NCI-H2196 treated with DMSO at 0.1 percent for 48 hours (cell line): ENCODE results near the gene WDR74.
"Not testable (repeated sequence)": the region's sequence is repeated elsewhere in the genome, so short reads cannot be mapped to it uniquely, and the experiment has no call there.

Experiments used
- DNase-seq: peaks from one replicate; lab custom pipeline; 2025; ENCODE audit not compliant: unreplicated experiment; lab: John Stamatoyannopoulos, UW

The WDR74 gene

DNA sequence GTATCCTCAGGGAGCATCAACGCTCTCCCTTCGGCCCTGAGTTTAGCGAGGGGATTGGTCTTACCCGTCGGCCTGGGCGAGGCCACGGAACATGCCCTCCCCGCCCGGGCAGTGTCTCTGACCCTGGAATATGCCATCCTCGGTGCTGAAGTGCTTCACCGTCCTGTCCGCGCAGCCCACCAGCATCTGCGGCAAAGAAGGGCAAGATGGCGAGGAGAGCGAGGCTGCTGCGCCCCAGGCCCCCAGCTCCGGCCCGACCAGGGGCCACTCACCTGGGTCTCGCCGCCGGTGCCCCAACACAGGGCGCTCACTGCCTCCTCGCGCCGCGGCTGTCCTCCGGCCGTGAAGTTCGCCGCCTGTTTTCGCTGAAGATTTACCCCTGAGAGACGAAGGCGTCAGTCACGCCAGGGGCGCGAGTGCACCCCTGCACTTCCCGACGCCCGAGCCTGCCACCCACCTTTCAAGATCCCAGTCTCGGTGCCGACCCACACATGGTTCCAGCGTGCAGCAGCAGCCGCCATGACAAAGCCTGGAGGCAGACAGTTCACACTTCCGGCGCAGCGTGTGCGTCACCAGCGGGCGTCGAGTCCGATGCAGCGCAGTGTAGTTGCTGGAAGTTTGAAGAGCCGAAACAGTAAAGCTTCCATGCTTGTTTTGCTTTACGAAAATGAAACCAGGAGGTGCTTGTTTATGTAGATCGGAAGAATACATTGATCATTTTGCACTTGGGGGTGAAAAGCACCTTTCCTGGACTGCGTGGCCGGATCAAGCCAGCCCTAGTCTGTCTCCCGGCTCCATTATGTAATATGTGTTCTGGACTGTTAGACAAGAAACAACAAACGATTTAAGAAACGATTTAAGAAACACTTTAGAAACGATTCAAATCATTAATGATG lies at the start of gene WDR74:
Gene WDR74, minus strand, starts transcription at position 541 of the 896 bp plus-strand sequence. Its CDS starts 20 bp downstream, at position 521.
- DNase-seq = peak; percentile 78

DNA sequence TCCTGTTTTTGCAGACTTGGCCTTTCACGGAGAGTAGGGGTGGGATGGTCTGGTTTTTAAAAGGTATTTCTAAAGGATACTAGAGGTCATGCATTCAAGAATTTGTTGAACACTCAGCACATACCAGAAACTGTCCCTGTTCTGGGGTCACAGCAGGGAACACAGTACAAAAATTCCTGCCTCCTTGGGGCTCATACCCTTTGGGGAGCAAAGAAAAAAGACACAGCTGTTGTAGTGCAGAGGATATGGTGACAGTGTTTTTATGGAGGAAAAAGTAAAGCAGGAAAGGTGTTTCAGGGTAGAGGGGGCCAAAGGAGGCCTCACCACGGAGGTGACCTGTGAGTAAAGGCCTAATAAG lies 49.7 kb upstream of the WDR74 start:
- DNase-seq = no peak

GRCh38 chr11:62888406-62888805 lies 49.0 kb upstream of the WDR74 start:
- no peak for DNase-seq

GRCh38 chr11:62885137-62885750 lies 45.9 kb upstream of the WDR74 start:
- no peak for DNase-seq

GRCh38 chr11:62883673-62884072 lies 44.3 kb upstream of the WDR74 start:
- DNase-seq = no peak

DNA sequence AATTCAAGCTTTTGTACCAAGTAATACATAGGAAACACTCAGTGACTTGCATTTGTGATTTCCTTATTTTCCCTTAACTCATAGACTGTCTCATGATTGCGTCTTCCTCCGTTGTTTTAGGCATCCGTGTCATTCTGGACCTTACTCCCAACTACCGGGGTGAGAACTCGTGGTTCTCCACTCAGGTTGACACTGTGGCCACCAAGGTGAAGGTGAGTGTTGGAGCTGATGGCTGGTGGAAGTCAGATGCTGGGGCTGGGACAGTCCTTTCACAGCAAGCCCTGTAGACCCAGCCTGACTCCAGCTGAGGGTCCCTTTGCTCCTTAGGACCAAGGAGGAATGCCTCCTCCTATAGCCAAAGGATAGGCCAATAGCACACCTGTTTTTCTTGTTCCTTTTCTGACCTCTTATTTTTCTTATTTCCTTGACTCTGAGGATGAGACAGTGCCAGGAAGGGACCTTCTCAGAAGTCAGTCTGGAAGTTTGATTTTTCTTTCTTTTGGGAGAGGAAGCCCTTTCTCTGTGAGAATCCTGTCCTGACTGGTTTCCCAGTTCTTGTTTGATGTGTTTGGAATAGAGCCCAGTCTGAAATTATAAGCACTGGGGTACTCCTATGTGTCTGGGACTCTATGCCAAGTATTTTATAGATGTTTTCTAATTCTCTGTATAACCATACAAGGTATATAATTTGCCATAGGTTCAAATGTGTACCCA lies 43.6 kb upstream of the WDR74 start:
- no peak for DNase-seq

DNA sequence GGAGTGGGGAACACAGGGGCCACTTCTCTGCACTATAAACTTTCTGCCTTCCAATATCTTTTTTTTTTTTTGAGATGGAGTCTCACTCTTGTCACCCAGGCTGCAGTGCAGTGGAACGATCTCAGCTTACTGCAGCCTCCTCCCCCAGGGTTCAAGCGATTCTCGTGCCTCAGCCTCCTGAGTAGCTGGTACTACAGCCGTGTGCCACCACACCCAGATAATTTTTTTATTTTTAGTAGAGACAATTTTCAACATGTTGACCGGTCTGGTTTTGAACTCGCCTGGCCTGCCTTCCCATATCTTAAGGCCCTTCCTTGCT lies 43.0 kb upstream of the WDR74 start:
- no peak for DNase-seq

- DNase-seq = peak; percentile 92
Measured at GRCh38 chr11:62881579-62882430, 42.4 kb upstream of the WDR74 start.

DNA sequence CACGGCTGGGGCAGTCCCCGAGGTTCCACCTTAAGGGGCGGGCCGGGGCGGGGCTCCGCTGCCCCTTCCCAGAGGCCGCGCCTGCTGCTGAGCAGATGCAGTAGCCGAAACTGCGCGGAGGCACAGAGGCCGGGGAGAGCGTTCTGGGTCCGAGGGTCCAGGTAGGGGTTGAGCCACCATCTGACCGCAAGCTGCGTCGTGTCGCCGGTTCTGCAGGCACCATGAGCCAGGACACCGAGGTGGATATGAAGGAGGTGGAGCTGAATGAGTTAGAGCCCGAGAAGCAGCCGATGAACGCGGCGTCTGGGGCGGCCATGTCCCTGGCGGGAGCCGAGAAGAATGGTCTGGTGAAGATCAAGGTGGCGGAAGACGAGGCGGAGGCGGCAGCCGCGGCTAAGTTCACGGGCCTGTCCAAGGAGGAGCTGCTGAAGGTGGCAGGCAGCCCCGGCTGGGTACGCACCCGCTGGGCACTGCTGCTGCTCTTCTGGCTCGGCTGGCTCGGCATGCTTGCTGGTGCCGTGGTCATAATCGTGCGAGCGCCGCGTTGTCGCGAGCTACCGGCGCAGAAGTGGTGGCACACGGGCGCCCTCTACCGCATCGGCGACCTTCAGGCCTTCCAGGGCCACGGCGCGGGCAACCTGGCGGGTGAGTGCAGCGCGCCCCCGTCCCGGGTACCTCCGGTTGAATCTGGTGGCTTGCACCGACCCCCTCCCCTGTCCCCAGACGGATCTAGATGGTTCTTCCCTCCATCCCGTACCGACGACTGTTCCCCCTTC lies 41.6 kb upstream of the WDR74 start, which contains the start of gene SLC3A2:
Gene SLC3A2, plus strand, starts transcription at position 94 of the 776 bp plus-strand sequence. Its CDS starts 128 bp downstream, at position 222.
- DNase-seq = peak; percentile 92

DNA sequence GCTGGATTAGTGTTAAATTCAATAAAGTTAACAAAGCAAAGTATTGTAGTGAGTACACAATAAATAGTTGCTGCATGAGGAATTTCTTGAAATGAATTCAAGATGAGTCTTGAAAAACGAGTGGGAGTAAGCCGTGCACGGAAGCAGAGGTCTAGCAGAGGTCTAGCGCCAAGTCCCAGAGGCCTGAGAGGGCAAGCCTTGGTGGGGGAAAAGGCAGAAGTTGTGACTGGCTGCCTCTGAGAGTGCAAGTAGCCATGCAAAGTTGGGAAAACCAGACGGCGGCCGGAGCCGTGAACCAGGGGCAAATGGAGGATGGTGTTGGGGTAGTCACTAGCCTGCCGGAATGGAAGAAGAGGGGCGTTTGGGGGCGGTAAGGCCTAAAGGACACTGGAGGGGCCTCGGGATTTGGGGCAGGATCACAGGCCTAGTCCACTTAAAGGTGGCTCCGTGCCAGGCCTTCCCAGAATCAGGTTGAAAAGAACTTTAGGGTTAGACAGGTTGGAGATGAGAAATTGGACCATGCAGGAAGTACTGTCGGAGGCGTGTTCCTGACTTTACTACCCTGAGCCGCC lies 40.9 kb upstream of the WDR74 start:
- DNase-seq = no peak

DNA sequence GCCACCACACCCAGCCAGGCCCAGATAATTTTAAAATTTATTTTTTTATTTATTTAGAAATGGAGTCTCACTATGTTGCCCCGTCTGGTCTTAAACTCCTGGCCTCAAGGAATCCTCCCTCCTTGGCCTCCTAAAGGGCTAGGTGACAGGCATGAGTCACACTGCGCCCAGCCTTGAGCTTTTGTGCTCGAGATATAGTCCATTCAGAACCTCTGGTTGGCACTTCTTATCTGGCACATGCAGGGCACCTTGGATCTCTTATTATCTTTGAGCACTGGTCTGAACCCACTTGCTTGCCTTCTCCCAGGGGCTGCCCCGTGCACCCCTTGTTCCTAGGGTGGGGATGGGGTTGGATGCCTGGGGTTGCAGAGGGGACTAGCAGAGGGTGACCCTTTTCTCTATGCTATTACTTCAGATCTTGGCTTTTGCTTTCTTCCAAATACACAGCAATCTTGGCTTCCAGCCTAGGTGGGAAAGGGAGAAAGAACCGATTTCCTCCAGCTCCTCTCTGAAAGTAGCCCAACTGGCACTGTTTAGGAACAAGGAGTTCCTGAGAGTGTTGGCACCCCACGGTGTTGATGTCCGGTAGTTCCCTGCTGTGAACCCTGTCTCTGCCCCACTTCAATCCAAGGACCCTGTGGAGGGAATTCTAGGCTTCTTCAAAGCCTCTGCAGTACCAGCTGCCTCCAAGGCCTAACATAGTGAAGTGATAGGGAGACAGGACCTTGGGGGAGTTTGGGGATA lies 40.0 kb upstream of the WDR74 start:
- DNase-seq = no peak

DNA sequence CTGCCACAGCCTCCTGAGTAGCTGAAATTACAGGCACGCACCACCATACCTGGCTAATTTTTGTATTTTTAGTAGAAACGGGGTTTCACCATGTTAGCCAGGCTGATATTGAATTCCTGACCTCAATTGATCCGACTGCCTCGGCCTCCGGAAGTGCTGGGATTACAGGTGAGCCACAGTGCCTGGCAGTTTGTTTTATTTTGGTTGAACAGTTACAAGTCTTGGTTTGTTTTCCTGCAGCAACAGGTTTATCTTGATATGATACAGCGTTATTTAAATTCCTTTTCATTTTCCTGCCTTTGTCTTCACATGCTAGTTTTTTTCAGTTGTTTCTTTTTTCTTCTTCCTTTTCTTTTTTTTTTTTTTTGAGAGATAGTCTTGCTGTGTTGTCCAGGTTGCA lies 37.3 kb upstream of the WDR74 start:
- DNase-seq = no peak

- no peak for DNase-seq
Measured at GRCh38 chr11:62875698-62876478, 36.5 kb upstream of the WDR74 start.

- DNase-seq = no peak
Measured at GRCh38 chr11:62874851-62875250, 35.5 kb upstream of the WDR74 start.

DNA sequence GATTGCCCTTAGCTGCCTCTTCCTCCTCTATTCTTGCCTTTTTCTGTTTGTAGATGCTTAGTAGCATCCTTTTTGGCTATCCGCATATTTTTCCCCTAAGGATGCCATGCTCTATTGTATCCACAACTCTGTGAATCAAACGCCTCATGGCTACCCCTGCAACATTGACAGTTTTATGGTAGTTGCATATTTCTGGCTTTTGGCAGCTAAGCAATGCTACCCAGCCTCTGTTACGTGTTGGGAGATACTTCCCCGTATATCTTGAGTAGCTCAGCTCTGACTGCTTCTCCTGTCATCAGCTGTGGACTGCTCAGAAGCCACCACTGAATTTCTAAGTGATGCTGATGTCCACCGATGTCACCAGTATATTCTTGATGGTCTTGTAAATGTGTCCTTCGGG lies 26.2 kb upstream of the WDR74 start:
- no peak for DNase-seq

DNA sequence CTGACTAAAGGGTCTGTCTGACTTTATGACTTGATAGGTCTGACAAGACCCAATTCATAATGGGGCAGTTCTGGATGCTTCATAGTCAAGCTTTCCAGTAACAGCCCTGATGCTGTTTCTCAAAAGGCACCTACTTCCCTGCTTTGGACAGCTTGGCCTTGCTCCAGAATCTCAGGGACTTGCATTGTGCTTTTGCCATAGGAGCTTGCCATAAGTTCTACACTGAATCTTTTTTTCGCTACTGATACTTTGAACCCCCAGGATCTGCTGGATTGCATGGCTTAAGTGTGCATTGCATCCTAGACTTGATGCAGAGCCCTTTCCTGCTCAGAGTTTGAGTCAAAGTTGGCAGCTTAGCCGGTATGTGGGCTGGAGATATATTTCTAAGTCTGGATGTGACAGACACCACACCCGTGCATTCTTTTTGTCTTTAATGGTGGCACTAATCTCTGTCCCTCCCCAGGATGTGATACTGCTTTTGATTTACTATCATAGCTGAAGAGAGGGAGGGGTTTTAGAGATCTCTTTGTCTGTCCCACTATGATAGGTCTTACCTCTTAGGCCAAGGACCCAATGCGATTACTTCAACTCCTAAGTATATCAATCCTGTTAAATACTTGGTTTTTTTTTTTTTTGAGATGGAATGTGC lies 24.4 kb upstream of the WDR74 start:
- DNase-seq = no peak

DNA sequence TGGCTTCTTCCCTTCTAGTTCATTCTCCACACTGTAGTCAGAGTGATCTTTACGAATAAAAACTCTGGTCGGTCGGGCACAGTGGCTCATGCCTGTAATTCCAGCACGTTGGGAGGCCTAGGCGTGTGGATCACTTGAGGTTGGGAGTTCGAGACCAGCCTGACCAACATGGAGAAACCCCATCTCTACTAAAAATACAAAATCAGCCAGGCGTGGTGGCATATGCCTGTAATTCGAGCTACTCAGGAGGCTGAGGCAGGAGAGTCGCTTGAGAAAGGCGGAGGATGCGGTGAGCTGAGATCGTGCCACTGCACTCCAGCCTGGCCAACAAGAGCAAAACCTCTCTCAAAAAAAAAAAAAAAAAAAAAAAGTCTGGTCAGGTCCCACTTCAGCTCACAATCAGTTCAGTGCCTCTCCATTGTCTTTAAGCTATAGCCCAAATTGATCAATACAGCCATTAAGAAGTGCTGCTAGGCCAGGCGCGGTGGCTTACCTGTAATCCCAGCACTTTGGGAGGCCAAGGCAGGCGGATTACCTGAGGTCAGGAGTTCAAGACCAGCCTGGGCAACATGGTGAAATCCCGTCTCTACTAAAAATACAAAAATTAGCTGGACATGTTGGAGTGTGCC lies 22.3 kb upstream of the WDR74 start:
- DNase-seq = not testable (repeated sequence)
